Hindlimb muscle (tissue), 1 donor: ENCODE data around the gene KCNQ1. TPM values are rescaled to one million over a fixed set of nuclear protein-coding genes. Genes with fewer than 3 reads are reported as not detected.

Source experiments
- DNase-seq: peaks from one replicate; pipeline ENCODE4 v3.0.0-alpha.2; 2013
- polyA plus RNA-seq: library from polyadenylated mRNA; unstranded; fragments of 120-200 nt; gene quantifications from one replicate; pipeline ENCODE4 v1.2.1, GENCODE V29; 2013; ENCODE audit not compliant: insufficient read length

Gene KCNQ1
- polyA plus RNA-seq, 1 donor, result 2.9 TPM

GRCh38 chr11:2691991-2692875, 247.4 kb downstream of the KCNQ1 start:
- DNase-seq, result no peak

GRCh38 chr11:2693271-2694261, 248.8 kb downstream of the KCNQ1 start:
- no peak for DNase-seq

- no peak for DNase-seq
Measured at GRCh38 chr11:2694495-2694894, 249.7 kb downstream of the KCNQ1 start.

GRCh38 chr11:2694995-2695939, 250.5 kb downstream of the KCNQ1 start:
- no peak for DNase-seq

GRCh38 chr11:2696455-2696854, 251.6 kb downstream of the KCNQ1 start:
- DNase-seq, result no peak

- no peak for DNase-seq
Measured at GRCh38 chr11:2697866-2698265, 253.1 kb downstream of the KCNQ1 start.

- no peak for DNase-seq
Measured at GRCh38 chr11:2698386-2699184, 253.8 kb downstream of the KCNQ1 start.

- DNase-seq, result no peak
Measured at GRCh38 chr11:2699185-2699530, 254.3 kb downstream of the KCNQ1 start.

- DNase-seq, result peak; percentile 91
Measured at GRCh38 chr11:2699531-2700414, 255.0 kb downstream of the KCNQ1 start, which contains the start of gene KCNQ1OT1. TSS of gene KCNQ1OT1 (minus strand) at chr11:2699994.

GRCh38 chr11:2700415-2701211, 255.8 kb downstream of the KCNQ1 start:
- peak; percentile 62 for DNase-seq

GRCh38 chr11:2701230-2701629, 256.4 kb downstream of the KCNQ1 start:
- DNase-seq, result no peak

- DNase-seq, result no peak
Measured at GRCh38 chr11:2701898-2702434, 257.2 kb downstream of the KCNQ1 start.

- peak; percentile 59 for DNase-seq
Measured at GRCh38 chr11:2702771-2703362, 258.1 kb downstream of the KCNQ1 start.

- DNase-seq, result peak; percentile 58
Measured at GRCh38 chr11:2703363-2704141, 258.7 kb downstream of the KCNQ1 start.

GRCh38 chr11:2704356-2704755, 259.5 kb downstream of the KCNQ1 start:
- DNase-seq, result no peak

- DNase-seq, result peak; percentile 67
Measured at GRCh38 chr11:2704896-2705606, 260.2 kb downstream of the KCNQ1 start.

GRCh38 chr11:2706321-2706720, 261.5 kb downstream of the KCNQ1 start:
- no peak for DNase-seq
